Stimulated activated CD4-positive, alpha-beta T cell treated with anti-CD3 and anti-CD28 coated beads, Interleukin-4, amount 100 ng/mL, for 48 hours (primary cell): ENCODE results near the gene HSCB.
"Not testable (repeated sequence)": the region's sequence is repeated elsewhere in the genome, so short reads cannot be mapped to it uniquely, and the experiment has no call there.

Experiments
- DNase-seq, 2 donors: peaks; one replicate each; pipeline ENCODE4 v3.0.0-alpha.2; 2020; ENCODE audit warnings: low read depth in 2 of 2

The HSCB gene, protein sequence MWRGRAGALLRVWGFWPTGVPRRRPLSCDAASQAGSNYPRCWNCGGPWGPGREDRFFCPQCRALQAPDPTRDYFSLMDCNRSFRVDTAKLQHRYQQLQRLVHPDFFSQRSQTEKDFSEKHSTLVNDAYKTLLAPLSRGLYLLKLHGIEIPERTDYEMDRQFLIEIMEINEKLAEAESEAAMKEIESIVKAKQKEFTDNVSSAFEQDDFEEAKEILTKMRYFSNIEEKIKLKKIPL

DNA sequence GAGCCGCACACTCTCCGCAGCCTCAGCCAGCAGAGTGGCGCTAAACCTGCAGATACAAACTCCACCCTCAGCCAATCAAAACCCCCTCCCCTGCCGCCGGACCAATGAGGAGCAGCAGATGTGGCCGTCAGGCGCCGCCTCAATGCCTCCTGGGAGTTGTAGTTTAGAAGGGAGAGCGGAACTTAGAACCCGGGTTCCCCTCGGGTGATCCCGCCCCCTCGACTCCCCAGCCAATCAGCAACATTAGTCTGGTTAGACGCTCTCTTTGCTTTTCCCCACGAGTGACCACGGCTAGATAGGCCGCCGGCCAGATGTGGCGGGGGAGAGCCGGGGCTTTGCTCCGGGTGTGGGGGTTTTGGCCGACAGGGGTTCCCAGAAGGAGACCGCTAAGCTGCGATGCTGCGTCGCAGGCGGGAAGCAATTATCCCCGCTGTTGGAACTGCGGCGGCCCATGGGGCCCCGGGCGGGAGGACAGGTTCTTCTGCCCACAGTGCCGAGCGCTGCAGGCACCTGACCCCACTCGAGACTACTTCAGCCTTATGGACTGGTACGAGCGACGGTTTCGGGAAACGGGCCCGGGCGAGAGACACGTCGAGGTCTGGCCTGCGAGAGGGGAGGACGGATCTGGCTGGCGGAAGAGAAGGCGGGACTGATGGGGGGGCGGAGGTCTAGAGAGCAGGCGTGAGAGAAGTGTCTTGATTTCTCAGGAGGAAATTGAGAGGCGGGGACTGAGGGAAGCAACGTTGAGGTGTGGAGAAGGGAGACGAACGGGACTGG lies at the start of gene HSCB, which contains the start of gene CHEK2:
Gene HSCB (plus strand): TSS at position 255 of the 777 bp plus-strand sequence. CDS start 57 bp downstream, at position 312.
Gene CHEK2 (minus strand): TSS at position 36 of the 777 bp plus-strand sequence. CDS start 7,099 bp downstream, outside the sequence.
- peak; percentile 91 to 97 for DNase-seq

GRCh38 chr22:28693041-28693760 lies 48.6 kb upstream of the HSCB start:
- DNase-seq: not testable (repeated sequence)

DNA sequence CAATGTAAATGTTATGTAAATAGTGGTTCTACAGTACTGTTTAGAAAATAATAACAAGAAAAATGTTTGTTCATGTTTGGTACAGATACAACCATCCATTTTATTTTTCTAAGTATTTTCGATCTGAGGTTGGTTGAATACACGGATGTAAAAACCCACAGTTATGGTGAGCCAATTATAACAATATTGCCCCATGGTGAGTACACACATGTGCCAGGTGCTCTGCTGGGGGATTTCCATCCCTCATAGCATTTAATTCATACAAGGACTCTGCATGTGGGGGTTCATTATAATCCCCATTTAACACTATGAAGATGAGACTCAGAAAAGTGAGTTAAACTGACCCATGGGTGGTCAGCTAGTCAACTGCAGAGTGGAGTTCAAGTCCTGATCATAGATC lies 38.9 kb upstream of the HSCB start:
- no peak for DNase-seq

DNA sequence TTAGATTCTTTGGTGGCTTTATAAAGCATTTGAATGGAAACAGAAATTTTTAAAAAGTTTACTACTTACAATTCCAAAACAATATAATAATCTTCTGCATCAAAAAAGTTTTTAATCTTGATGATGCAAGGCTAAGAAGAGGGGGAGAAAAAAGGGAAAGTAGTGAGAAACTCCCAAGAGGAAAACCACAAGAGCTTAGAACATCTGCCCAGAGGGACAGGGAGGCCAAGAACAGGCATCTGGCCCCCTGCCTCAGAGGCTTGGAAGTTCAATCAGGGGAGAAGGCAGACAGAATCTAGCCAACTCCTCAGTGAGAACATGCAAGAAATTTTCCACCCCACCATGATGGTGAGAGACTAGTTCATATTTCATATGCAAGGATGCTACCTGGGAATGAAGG lies 38.4 kb upstream of the HSCB start:
- no peak for DNase-seq

DNA sequence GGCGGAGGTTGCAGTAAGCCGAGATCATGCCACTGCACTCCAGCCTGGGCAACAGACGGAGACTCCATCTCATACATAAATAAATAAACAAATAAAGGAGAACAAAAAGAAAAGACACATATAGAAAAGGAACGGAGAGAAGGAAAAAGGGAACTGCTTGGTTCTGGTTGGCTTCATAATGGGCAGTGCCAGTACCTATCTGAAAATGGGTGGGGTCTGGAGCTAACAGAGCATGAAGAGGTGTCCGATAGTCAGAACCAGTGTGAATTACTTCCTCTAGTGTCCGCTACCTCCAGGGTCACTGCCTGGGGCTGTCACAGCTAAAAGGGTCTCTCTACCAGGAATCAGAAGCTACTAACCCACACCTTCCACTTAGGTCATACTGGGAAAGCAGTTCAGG lies 35.0 kb upstream of the HSCB start:
- DNase-seq: no peak

GRCh38 chr22:28710107-28710506 lies 31.7 kb upstream of the HSCB start:
- DNase-seq: no peak

DNA sequence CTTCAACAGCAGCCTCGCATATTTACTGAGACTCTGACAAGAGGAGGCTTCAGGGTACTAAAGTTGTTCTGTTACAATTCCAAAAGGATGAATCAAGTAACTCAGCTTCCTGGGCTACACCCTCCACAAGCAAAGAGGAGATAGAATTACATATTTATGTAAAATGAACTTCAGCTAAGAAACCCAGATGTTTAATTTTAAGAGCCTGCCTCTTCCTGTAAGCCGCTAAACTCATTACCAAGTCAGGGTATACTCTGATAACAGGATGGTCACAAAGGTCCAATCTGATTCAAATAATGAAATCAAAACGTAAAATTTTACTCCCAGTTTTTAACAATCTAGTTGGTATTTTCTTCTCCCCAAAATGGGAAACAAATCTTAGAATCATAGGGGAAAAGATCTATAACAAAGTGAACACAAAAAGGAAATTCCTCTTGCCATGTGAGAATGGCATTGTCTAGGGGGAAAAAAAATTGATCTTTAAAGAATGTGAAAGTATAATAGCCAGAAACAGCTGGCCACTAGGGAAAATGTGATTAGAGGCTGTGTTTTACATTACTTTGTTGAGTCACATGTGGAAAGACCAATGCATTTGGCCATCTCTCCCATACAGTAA lies 31.2 kb upstream of the HSCB start:
- no peak for DNase-seq

- DNase-seq: no peak
Observed at GRCh38 chr22:28711341-28711740, 30.5 kb upstream of the HSCB start.

- DNase-seq: no peak
Observed at GRCh38 chr22:28711820-28712777, 29.7 kb upstream of the HSCB start.

GRCh38 chr22:28714043-28714628 lies 27.7 kb upstream of the HSCB start:
- no peak for DNase-seq

DNA sequence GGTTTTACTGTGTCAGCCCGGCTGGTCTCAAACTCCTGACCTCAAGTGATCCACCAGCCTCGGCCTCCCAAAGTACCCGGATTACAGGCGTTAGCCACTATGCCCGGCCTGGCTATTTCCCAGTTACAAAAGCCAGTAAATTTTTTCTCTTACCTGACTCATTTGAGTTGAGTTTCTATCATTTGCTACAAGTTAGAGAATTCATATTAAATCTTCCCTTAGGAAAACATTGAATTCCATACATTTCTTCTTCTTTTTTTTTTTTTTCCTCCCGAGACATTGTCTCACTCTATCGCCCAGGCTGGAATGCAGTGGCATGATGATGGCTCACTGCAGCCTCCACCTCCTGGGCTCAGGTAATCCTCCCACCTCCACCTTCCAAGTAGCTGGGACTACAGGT lies 26.2 kb upstream of the HSCB start:
- no peak for DNase-seq

GRCh38 chr22:28716686-28717085 lies 25.2 kb upstream of the HSCB start:
- DNase-seq: no peak

- DNase-seq: no peak
Observed at GRCh38 chr22:28718044-28718443, 23.8 kb upstream of the HSCB start.

- no peak for DNase-seq
Observed at GRCh38 chr22:28728002-28728401, 13.8 kb upstream of the HSCB start.

- DNase-seq: no peak
Observed at GRCh38 chr22:28728621-28729313, 13.1 kb upstream of the HSCB start.

DNA sequence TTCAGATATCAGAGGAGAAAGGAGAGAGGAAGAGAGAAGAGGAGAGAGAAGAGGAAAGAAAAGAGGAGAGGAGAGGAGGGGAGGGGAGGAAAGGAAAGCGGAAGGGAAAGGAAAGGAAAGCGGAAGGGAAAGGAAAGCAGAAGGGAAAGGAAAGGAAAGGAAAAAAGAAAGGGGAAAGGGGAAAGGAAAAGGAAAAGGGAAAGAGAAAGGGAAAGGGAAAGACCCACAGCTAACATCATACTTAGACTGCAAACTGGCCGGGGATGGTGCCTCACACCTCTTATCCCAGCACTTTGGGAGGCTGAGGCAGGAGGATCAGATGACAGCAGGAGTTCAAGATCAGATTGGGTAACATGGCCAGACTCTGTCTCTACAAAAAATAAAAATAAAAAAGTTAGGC lies 11.7 kb upstream of the HSCB start:
- no peak for DNase-seq

DNA sequence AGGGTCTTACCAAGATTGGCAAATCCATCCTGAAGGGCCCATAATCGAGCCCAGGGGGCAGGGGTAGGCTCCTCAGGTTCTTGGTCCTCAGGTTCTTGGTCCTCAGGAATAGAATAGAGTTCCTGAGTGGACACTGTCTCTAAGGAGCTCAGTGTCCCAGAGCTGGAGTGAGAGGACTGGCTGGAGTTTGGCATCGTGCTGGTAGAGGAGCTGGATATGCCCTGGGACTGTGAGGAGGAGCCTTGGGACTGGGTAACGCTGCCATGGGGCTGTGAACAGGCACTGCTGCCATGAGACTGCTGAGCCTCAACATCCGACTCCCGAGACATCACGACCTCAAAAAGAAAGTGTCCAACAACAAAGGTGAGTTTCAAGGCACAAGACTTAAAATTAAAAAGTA lies 7.4 kb upstream of the HSCB start:
- DNase-seq: no peak

DNA sequence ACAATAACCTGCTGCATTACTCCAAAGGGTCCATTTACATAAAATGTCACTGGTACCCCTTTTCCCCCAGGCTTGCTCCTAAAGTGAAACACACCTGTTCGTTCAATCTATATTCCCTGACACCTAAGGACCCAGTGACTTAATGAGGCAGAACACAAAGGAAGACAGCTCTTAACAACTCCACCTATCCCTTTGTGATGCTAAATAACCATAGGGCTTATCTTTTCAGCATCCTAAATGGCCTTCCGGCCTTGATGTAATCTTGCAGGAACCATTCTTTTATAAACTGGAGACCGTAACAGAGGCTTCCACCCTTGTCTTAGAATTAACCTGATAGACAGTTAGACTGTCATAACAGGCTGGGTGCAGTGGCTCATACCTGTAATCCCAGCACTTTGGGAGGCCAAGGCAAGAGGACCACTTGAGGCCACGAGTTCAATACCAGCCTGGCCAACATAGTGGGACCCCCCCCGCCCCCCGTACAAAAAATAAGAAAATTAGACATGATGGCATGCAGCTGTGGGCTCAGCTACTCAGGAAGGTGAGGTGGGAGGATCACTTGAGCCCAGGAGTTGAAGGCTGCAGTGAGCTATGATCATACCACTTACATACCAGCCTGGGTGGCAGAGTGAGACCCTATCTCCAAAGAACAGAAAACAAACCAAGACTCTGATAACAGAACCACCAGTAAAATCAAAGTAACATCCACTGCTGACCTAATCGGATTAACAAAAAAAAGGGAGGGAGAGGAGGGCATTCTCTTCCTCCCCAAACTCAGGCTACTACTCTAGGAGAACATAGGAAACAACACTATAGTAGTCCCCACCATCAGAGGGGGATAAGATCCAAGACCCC lies 5.3 kb upstream of the HSCB start:
- DNase-seq: no peak

GRCh38 chr22:28737701-28738100 lies 4.1 kb upstream of the HSCB start:
- DNase-seq: no peak
